ENCODE data around the gene GSPT1. TPM values are rescaled to one million over a fixed set of nuclear protein-coding genes. Genes with fewer than 3 reads are reported as not detected.
"Not testable (repeated sequence)": the region's sequence is repeated elsewhere in the genome, so short reads cannot be mapped to it uniquely, and the experiment has no call there.

GSPT1 gene
- total RNA-seq, 4 donors from 2014 or later: 55.2 to 71.7 (median 66.5) TPM

- intact Hi-C loops (cut with DNase I): no loop called here
- Histone ChIP-seq H3K27me3 (peaks cover 0 to 6% (median 0%) of the 10 kb centered on the region in 4 donors), H3K4me1 (no peaks in the 10 kb centered on the region), H3K36me3 (no peaks in the 10 kb centered on the region), H3K27ac (replicated peaks in 1 of 4) (no peak overlapping the region), H3K4me3 (no peak overlapping the region), H3K9me3 (no peaks in the 10 kb centered on the region)
- 23% methylated on average over 4 of the region's 4 CpGs for WGBS
- no peak for DNase-seq (ENCODE audit: extremely low spot score)
- no peak for TF ChIP-seq POLR2A (IDR thresholded peaks at IDR 0.05; ENCODE audit: low read depth)
- TF ChIP-seq POLR2AphosphoS5 (IDR thresholded peaks at IDR 0.05): no peak
- TF ChIP-seq, protein P1, sequence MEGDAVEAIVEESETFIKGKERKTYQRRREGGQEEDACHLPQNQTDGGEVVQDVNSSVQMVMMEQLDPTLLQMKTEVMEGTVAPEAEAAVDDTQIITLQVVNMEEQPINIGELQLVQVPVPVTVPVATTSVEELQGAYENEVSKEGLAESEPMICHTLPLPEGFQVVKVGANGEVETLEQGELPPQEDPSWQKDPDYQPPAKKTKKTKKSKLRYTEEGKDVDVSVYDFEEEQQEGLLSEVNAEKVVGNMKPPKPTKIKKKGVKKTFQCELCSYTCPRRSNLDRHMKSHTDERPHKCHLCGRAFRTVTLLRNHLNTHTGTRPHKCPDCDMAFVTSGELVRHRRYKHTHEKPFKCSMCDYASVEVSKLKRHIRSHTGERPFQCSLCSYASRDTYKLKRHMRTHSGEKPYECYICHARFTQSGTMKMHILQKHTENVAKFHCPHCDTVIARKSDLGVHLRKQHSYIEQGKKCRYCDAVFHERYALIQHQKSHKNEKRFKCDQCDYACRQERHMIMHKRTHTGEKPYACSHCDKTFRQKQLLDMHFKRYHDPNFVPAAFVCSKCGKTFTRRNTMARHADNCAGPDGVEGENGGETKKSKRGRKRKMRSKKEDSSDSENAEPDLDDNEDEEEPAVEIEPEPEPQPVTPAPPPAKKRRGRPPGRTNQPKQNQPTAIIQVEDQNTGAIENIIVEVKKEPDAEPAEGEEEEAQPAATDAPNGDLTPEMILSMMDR (IDR thresholded peaks at IDR 0.05): peak in 1 of 3 experiments; percentile 28
- no peak for TF ChIP-seq EP300 (IDR thresholded peaks at IDR 0.05)
These were observed 33.8 kb upstream of the GSPT1 start for GRCh38 chr16:11949527-11949926.

DNA sequence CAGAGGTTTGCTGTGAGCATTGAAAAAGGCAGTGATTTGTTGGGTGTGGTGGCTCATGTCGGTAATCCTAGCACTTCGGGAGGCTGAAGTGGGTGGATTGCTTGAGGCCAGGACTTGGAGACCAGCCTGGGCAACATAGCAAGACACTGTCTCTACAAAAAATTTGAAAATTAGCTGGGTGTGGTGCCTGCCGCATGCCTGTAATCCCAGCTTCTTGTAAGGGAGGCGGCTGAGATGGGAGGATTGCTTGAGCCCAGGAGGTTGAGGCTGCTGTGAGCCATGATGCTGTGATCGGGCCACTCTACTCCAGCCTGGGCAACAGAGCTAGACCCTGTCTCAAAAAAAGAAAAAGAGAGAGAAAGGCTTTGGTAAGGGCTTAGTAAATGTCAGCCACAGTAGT lies 33.1 kb upstream of the GSPT1 start:
- no peak for TF ChIP-seq POLR2A (IDR thresholded peaks at IDR 0.05; ENCODE audit: low read depth)
- TF ChIP-seq EP300 (IDR thresholded peaks at IDR 0.05): no peak
- TF ChIP-seq, protein P1 (IDR thresholded peaks at IDR 0.05): no peak
- TF ChIP-seq POLR2AphosphoS5 (IDR thresholded peaks at IDR 0.05): no peak
- intact Hi-C loops (cut with DNase I): no loop called here
- H3K4me3 ChIP-seq: no peak overlapping the region
- H3K4me1 ChIP-seq: no peaks in the 10 kb centered on the region
- H3K9me3 ChIP-seq: no peaks in the 10 kb centered on the region
- no peak for DNase-seq (ENCODE audit: extremely low spot score)
- H3K36me3 ChIP-seq: no peaks in the 10 kb centered on the region
- H3K27ac ChIP-seq (replicated peaks in 1 of 4): no peak overlapping the region
- peaks cover 0 to 6% (median 0%) of the 10 kb centered on the region in 4 donors for H3K27me3 ChIP-seq
- 93% methylated on average over 5 of the region's 5 CpGs for WGBS

GRCh38 chr16:11946433-11946832 lies 30.7 kb upstream of the GSPT1 start:
- no peak overlapping the region for H3K4me3 ChIP-seq
- TF ChIP-seq, protein P1 (IDR thresholded peaks at IDR 0.05): no peak
- TF ChIP-seq EP300 (IDR thresholded peaks at IDR 0.05) (no peak), POLR2A (IDR thresholded peaks at IDR 0.05; ENCODE audit: low read depth) (no peak), POLR2AphosphoS5 (IDR thresholded peaks at IDR 0.05) (no peak)
- H3K36me3 ChIP-seq: no peaks in the 10 kb centered on the region
- H3K9me3 ChIP-seq: no peaks in the 10 kb centered on the region
- no peaks in the 10 kb centered on the region for H3K4me1 ChIP-seq
- H3K27me3 ChIP-seq: peaks cover 0 to 6% (median 0%) of the 10 kb centered on the region in 4 donors
- 70% methylated on average over 3 of the region's 3 CpGs for WGBS
- H3K27ac ChIP-seq (replicated peaks in 1 of 4): no peak overlapping the region
- intact Hi-C loops (cut with DNase I): no loop called here
- DNase-seq (ENCODE audit: extremely low spot score): no peak

DNA sequence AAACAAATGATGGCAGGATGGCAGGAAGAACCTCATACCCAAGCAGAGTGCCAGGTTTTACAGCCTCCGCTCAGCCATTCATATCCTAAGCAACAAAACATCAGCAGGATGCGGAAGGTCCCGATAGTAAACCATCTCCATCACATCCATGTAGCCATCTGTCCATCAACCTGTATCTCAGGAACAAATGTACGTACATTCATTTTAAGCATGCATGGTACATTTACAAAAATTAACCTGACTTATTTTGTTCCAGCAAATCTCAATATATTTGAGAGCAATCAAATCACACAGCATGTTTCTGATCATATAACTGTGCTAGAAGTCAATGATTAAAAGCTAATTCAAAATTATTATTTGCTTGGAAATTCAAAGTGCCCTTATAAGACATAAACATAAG lies 26.2 kb upstream of the GSPT1 start, which contains the start of gene NPIPB2:
NPIPB2 (minus strand) TSS at position 101 of the 400 bp plus-strand sequence; CDS start at position 101, 0 bp downstream.
- H3K27ac ChIP-seq (replicated peaks in 1 of 4); H3K4me1 ChIP-seq; intact Hi-C loops (cut with DNase I); DNase-seq (ENCODE audit: extremely low spot score); H3K4me3 ChIP-seq; H3K36me3 ChIP-seq; H3K27me3 ChIP-seq; H3K9me3 ChIP-seq: not testable (repeated sequence)
- WGBS: 93% methylated on average over 3 of the region's 4 CpGs

GRCh38 chr16:11927350-11927749 lies 11.6 kb upstream of the GSPT1 start:
- WGBS: 82% methylated on average over 11 of the region's 13 CpGs
- H3K4me3 ChIP-seq; intact Hi-C loops (cut with DNase I); H3K27ac ChIP-seq (replicated peaks in 1 of 4); H3K9me3 ChIP-seq; H3K4me1 ChIP-seq; H3K36me3 ChIP-seq; H3K27me3 ChIP-seq; DNase-seq (ENCODE audit: extremely low spot score): not testable (repeated sequence)

DNA sequence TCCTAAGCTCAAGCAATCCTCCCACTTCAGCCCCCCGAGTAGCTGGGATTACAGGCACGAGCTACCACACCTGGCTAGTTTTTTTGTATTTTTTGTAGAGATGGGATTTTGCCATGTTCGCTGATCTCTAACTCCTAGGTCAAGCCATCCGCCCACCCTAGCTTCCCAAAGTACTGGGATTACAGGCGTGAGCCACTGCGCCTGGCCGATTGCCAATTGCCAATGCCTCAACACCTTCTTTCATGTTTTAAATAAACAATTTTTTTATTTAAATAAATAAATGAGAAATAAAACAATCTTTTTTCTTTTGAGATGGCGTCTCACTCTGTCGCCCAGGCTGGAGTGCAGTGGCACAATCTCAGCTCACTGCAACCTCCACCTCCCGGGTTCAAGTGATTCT lies 8.3 kb upstream of the GSPT1 start:
- DNase-seq (ENCODE audit: extremely low spot score); H3K4me1 ChIP-seq; H3K27ac ChIP-seq (replicated peaks in 1 of 4); H3K36me3 ChIP-seq; H3K9me3 ChIP-seq; H3K4me3 ChIP-seq; H3K27me3 ChIP-seq; intact Hi-C loops (cut with DNase I): not testable (repeated sequence)
- 71% methylated on average over 10 of the region's 10 CpGs for WGBS

Measured in esophagus muscularis mucosa (tissue), 4 donors.